ENCODE results near the gene IGF2BP3. TPM values are rescaled to one million over a fixed set of nuclear protein-coding genes. Genes with fewer than 3 reads are reported as not detected.
A peak's percentile ranks its signal among the peaks of the same experiment; 100 is the strongest.
"Not testable (repeated sequence)": the region's sequence is repeated elsewhere in the genome, so short reads cannot be mapped to it uniquely, and the experiment has no call there.

The IGF2BP3 gene
- total RNA-seq, 1 experiment from 2014 or later, result 75.3 TPM

GRCh38 chr7:23494009-23494408 lies 23.7 kb upstream of the IGF2BP3 start:
- BruUV-seq (replicated peaks), result no TSS peak
- intact Hi-C loops (cut with micrococcal nuclease; ENCODE audit: unreplicated experiment), result no loop called here
- POLR2A ChIA-PET (ENCODE audit: low non-redundant PET), result no interaction called here

GRCh38 chr7:23491502-23491901 lies 21.2 kb upstream of the IGF2BP3 start:
- TF ChIP-seq CTCF (conservative IDR thresholded peaks at IDR 0.05; ENCODE audit: low read depth, low read length) (no peak), EZH2 (IDR thresholded peaks at IDR 0.05; ENCODE audit: borderline replicate concordance, low read depth, low read length, poor library complexity, severe bottlenecking) (no peak)
- BruUV-seq (replicated peaks), result no TSS peak
- intact Hi-C loops (cut with micrococcal nuclease; ENCODE audit: unreplicated experiment), result no loop called here
- peak overlapping the region; percentile 63 for H3K27ac ChIP-seq (ENCODE audit: low read depth, low read length, poor library complexity, severe bottlenecking)
- H3K4me3 ChIP-seq (ENCODE audit: low read depth, low read length, poor library complexity, severe bottlenecking), result peak overlapping the region; percentile 44
- CTCF ChIA-PET, result no interaction called here
- no peaks in the 10 kb centered on the region for H3K9me3 ChIP-seq (ENCODE audit: low read depth, low read length, poor library complexity, severe bottlenecking)
- no peak for DNase-seq (ENCODE audit: low spot score)
- no peaks in the 10 kb centered on the region for H3K27me3 ChIP-seq (replicated peaks; ENCODE audit: insufficient read depth, low read depth, low read length, poor library complexity)
- no peaks in the 10 kb centered on the region for H3K36me3 ChIP-seq (ENCODE audit: insufficient read depth, low read length, poor library complexity, severe bottlenecking)
- no peaks in the 10 kb centered on the region for H3K4me1 ChIP-seq (ENCODE audit: insufficient read depth, low read length, poor library complexity, severe bottlenecking)
- POLR2A ChIA-PET (ENCODE audit: low non-redundant PET), result no interaction called here

More at GRCh38 chr7:23494009-23494408, 23.7 kb upstream of the IGF2BP3 start:
- no peak overlapping the region for H3K4me3 ChIP-seq (ENCODE audit: low read depth, low read length, poor library complexity, severe bottlenecking)
- no peak for DNase-seq (ENCODE audit: low spot score)
- H3K9me3 ChIP-seq (ENCODE audit: low read depth, low read length, poor library complexity, severe bottlenecking), result no peaks in the 10 kb centered on the region
- no peaks in the 10 kb centered on the region for H3K36me3 ChIP-seq (ENCODE audit: insufficient read depth, low read length, poor library complexity, severe bottlenecking)
- CTCF ChIA-PET, result no interaction called here
- no peak overlapping the region for H3K27ac ChIP-seq (ENCODE audit: low read depth, low read length, poor library complexity, severe bottlenecking)
- no peaks in the 10 kb centered on the region for H3K27me3 ChIP-seq (replicated peaks; ENCODE audit: insufficient read depth, low read depth, low read length, poor library complexity)
- no peaks in the 10 kb centered on the region for H3K4me1 ChIP-seq (ENCODE audit: insufficient read depth, low read length, poor library complexity, severe bottlenecking)
- TF ChIP-seq CTCF (conservative IDR thresholded peaks at IDR 0.05; ENCODE audit: low read depth, low read length) (no peak), EZH2 (IDR thresholded peaks at IDR 0.05; ENCODE audit: borderline replicate concordance, low read depth, low read length, poor library complexity, severe bottlenecking) (no peak)

- no peaks in the 10 kb centered on the region for H3K4me1 ChIP-seq (ENCODE audit: insufficient read depth, low read length, poor library complexity, severe bottlenecking)
- H3K27ac ChIP-seq (ENCODE audit: low read depth, low read length, poor library complexity, severe bottlenecking), result peak overlapping the region; percentile 63
- no peaks in the 10 kb centered on the region for H3K27me3 ChIP-seq (replicated peaks; ENCODE audit: insufficient read depth, low read depth, low read length, poor library complexity)
- no TSS peak for BruUV-seq (replicated peaks)
- intact Hi-C loops (cut with micrococcal nuclease; ENCODE audit: unreplicated experiment), result no loop called here
- POLR2A ChIA-PET (ENCODE audit: low non-redundant PET), result no interaction called here
- CTCF ChIA-PET, result no interaction called here
- no peaks in the 10 kb centered on the region for H3K36me3 ChIP-seq (ENCODE audit: insufficient read depth, low read length, poor library complexity, severe bottlenecking)
- H3K9me3 ChIP-seq (ENCODE audit: low read depth, low read length, poor library complexity, severe bottlenecking), result no peaks in the 10 kb centered on the region
- peak; percentile 25 for DNase-seq (ENCODE audit: low spot score)
- TF ChIP-seq CTCF (conservative IDR thresholded peaks at IDR 0.05; ENCODE audit: low read depth, low read length), result no peak
- TF ChIP-seq EZH2 (IDR thresholded peaks at IDR 0.05; ENCODE audit: borderline replicate concordance, low read depth, low read length, poor library complexity, severe bottlenecking), result no peak
- peak overlapping the region; percentile 44 for H3K4me3 ChIP-seq (ENCODE audit: low read depth, low read length, poor library complexity, severe bottlenecking)
These were observed 20.3 kb upstream of the IGF2BP3 start for GRCh38 chr7:23490357-23491135.

GRCh38 chr7:23488714-23489113 lies 18.4 kb upstream of the IGF2BP3 start:
- H3K9me3 ChIP-seq (ENCODE audit: low read depth, low read length, poor library complexity, severe bottlenecking); BruUV-seq (replicated peaks); DNase-seq (ENCODE audit: low spot score); intact Hi-C loops (cut with micrococcal nuclease; ENCODE audit: unreplicated experiment); H3K27ac ChIP-seq (ENCODE audit: low read depth, low read length, poor library complexity, severe bottlenecking); H3K4me3 ChIP-seq (ENCODE audit: low read depth, low read length, poor library complexity, severe bottlenecking); H3K36me3 ChIP-seq (ENCODE audit: insufficient read depth, low read length, poor library complexity, severe bottlenecking); H3K4me1 ChIP-seq (ENCODE audit: insufficient read depth, low read length, poor library complexity, severe bottlenecking); POLR2A ChIA-PET (ENCODE audit: low non-redundant PET); CTCF ChIA-PET; H3K27me3 ChIP-seq (replicated peaks; ENCODE audit: insufficient read depth, low read depth, low read length, poor library complexity): not testable (repeated sequence)
